Epithelial cell of proximal tubule (primary cell): ENCODE data around the gene TEF. TPM values are rescaled to one million over a fixed set of nuclear protein-coding genes. Genes with fewer than 3 reads are reported as not detected.

ENCODE experiments used
- DNase-seq: peaks from one replicate; pipeline ENCODE4 v3.0.0-alpha.2; 2011; ENCODE audit warnings: low read depth
- H3K4me3 ChIP-seq: 2 replicates; pipeline ENCODE4 v1.5.1; 2011; ENCODE audit warnings: low read depth, mild to moderate bottlenecking, low read length
- total RNA-seq: library from RNA; depleted of rRNA; stranded (reverse); fragments of >200 nt; gene quantifications from 2 replicates; pipeline ENCODE4 v1.2.3, GENCODE V29; 2015
- TF ChIP-seq, protein P1 (sequence below): conservative IDR thresholded peaks from 2 replicates; pipeline ENCODE4 v1.5.1; 2012; ENCODE audit warnings: low read depth, mild to moderate bottlenecking, low read length

Gene TEF
- total RNA-seq, 1 donor from 2014 or later, result 0.81 TPM

DNA sequence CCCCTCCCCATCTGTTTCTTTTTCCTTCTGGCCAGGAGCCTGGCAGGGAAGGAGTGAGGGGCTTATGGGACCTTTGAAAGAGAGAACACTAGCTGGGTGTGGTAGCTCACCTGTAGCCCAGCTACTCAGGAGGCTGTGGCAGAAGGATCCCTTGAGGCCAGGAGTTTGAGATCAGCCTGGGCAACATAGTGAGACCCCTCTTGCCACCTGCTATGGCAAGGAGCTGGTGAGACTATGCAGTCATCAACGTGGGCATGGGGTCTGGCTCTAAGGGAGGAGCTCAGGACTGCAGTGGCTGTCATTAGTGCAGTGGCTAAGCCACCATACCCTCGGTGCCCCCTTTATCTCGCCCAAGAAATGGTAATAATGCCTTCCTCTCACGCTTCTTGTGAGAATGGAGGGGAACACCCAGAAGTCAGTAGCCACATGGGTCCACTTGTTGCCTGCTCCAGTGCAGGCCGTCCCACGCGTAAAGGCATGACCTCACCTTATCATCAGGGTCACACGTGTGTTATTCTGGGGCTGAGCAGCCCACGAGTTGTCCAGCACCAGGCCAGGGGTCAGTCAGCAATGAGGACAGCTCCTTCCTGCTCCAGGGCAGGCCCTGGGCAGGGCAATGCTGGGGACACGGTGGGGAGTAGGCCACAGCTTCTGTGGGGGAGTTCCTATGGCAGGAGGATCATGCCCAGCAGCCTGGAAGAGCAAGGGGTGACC is 27.7 kb upstream of the TEF start:
- no peak for DNase-seq
- TF ChIP-seq, protein P1, sequence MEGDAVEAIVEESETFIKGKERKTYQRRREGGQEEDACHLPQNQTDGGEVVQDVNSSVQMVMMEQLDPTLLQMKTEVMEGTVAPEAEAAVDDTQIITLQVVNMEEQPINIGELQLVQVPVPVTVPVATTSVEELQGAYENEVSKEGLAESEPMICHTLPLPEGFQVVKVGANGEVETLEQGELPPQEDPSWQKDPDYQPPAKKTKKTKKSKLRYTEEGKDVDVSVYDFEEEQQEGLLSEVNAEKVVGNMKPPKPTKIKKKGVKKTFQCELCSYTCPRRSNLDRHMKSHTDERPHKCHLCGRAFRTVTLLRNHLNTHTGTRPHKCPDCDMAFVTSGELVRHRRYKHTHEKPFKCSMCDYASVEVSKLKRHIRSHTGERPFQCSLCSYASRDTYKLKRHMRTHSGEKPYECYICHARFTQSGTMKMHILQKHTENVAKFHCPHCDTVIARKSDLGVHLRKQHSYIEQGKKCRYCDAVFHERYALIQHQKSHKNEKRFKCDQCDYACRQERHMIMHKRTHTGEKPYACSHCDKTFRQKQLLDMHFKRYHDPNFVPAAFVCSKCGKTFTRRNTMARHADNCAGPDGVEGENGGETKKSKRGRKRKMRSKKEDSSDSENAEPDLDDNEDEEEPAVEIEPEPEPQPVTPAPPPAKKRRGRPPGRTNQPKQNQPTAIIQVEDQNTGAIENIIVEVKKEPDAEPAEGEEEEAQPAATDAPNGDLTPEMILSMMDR, result no peak

DNA sequence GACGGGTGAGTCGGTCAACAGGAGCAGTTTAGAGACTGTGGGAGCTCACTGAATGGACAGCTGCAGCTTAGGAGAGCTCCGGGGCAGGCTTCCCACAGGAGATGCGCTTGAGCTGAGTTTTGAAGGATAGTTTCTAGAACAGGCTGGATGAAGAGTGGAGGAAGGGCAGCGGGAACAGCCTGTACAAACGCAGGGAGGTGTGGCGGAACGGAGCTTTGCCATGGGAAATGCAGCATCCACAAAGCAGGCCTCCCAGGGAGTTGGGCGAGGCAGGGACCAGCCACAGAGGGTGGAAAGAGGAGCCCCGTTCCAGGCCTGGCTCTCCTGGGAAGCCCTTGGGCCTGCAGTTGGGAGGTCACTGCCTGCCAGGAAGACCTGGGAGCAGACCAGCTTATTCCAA is 26.8 kb upstream of the TEF start:
- DNase-seq, result no peak
- TF ChIP-seq, protein P1, result no peak
- H3K4me3 ChIP-seq, result no peak overlapping the region

More for the DNA sequence above, 27.7 kb upstream of the TEF start:
- no peak overlapping the region for H3K4me3 ChIP-seq

DNA sequence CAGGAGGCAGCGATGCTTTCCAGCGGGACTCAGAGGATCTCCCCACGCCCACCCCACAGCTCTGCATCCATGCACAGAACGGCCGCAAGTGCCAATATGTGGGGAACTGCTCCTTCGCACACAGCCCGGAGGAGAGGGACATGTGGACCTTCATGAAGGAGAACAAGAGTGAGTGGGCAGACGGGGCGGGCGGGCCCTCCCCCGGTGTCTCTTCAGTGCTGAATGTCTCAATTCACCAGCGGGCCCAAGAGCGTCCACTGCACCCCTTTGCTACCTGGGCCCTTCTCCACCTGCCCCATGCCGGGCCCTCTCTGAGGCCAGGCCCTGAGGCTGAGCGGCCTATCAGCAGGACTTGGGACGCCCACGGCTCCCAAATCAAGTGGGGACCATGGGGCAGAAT is 25.8 kb upstream of the TEF start:
- no peak overlapping the region for H3K4me3 ChIP-seq
- DNase-seq, result no peak
- TF ChIP-seq, protein P1, result no peak

DNA sequence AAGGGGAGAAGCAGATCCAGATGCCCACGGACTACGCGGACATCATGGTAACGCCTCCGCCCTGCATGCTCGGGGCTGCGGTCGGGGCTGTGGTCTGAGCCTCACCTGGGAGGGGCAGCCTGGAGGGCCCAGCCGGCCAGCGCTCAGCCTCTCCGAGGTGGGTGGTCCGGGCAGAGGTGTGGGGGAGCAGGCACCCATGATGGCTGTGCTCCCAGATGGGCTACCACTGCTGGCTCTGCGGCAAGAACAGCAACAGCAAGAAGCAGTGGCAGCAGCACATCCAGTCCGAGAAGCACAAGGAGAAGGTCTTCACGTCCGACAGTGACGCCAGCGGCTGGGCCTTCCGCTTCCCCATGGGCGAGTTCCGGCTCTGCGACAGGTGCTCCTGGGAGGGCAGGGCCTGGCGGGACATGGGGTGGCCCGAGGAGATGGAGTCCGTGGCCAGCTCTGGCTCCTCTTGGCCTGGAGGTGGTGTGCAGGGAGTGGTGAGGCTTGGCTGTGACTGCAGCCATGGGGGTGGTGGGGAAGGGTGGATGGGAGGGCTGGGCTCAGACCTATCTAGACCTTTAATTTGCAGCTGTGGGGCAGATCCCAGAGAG is 25.2 kb upstream of the TEF start:
- H3K4me3 ChIP-seq, result no peak overlapping the region
- DNase-seq, result no peak
- TF ChIP-seq, protein P1, result no peak

DNA sequence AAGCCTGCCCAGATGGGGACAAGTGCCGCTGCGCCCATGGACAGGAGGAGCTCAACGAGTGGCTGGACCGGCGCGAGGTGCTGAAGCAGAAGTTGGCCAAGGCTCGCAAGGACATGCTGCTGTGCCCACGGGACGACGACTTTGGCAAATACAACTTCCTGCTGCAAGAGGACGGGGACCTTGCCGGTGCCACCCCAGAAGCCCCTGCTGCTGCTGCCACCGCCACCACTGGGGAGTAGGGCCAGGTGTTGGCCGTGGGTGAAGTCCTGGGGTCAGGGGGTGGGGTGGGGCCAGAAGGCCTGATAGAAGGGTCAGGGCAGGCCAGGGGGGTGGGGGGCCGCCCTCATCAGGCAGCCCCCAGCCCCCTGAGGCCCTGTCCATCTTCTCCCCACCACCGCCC is 24.6 kb upstream of the TEF start:
- no peak overlapping the region for H3K4me3 ChIP-seq
- TF ChIP-seq, protein P1, result no peak
- no peak for DNase-seq

DNA sequence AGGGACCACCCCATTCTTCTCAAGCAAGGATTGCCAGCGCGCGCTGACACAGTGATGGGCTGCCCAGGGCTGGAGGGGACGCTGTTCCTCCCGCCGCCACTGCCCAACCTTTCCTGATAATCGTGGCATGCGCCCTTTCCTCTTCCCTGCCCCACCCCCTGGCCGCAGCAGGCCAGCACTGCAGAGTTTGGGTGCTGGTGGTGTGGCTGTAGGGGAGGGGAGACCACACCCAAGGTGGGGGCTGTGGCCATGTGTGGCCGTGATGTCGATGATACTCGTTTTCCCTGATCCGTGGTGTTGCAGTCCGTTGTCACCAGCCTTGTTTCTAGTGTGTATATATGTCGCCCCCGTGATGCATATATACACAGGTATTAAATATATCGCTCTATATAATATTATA is 22.8 kb upstream of the TEF start:
- no peak for DNase-seq
- no peak overlapping the region for H3K4me3 ChIP-seq
- TF ChIP-seq, protein P1, result no peak

DNA sequence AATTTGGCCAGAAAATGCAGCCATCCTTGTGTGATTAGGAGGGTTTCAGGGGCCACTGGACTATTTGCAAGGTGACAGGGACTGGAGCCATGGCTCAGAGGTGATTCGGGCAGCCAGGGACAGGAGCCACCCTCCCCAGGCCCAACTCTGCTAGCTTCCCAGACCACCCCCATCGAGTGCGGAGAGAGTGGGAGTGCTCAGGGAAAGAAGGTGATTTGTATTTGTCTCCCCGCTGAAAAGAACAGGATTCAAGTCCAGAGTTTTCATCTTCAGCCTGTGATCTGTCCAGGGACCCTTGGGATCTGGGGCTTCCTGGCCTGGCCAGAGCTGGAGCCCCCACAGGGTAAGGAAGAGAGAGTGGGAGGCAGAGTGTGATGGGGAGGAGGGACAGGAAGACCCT is 22.4 kb upstream of the TEF start:
- H3K4me3 ChIP-seq, result no peak overlapping the region
- TF ChIP-seq, protein P1, result no peak
- no peak for DNase-seq
